HepG2 (cell line): ENCODE measurements around the gene ATAD2B. TPM values are rescaled to one million over a fixed set of nuclear protein-coding genes. Genes with fewer than 3 reads are reported as not detected.

Source experiments
- ARNT2 ChIP-seq: sonication (generic); formaldehyde crosslinking; IDR thresholded peaks from 2 replicates; pipeline ENCODE4 v1.8.0; 2022; ENCODE audit warnings: mild to moderate bottlenecking, low read depth, missing genetic modification reagents, moderate library complexity
- ATF2 ChIP-seq: sonication (generic); formaldehyde crosslinking; IDR thresholded peaks from 2 replicates; pipeline ENCODE4 v1.4.0; 2020; ENCODE audit warnings: missing genetic modification reagents
- ATRX ChIP-seq: sonication (generic); formaldehyde crosslinking; IDR thresholded peaks from 2 replicates; pipeline ENCODE4 v1.4.0; 2020; ENCODE audit warnings: missing genetic modification reagents, borderline replicate concordance
- DNMT3B ChIP-seq: conservative IDR thresholded peaks from 2 replicates; pipeline ENCODE4 v1.6.1; 2016; ENCODE audit warnings: missing biosample characterization, control low read depth
- E2F5 ChIP-seq: sonication (generic); formaldehyde crosslinking; conservative IDR thresholded peaks from 2 replicates; pipeline ENCODE4 v1.4.0; 2020; ENCODE audit warnings: missing genetic modification reagents
- FOXC1 ChIP-seq: sonication (generic); formaldehyde crosslinking; IDR thresholded peaks from 2 replicates; pipeline ENCODE4 v1.8.0; 2022; ENCODE audit warnings: mild to moderate bottlenecking, missing genetic modification reagents, borderline replicate concordance
- HNRNPK ChIP-seq: fragments of 200-400 bp; formaldehyde crosslinking; IDR thresholded peaks from 2 replicates; pipeline ENCODE4 v1.6.1; 2018; ENCODE audit warnings: low read length, low read depth, moderate library complexity, mild to moderate bottlenecking; ENCODE audit not compliant: poor library complexity, severe bottlenecking
- ISX ChIP-seq: sonication (generic); formaldehyde crosslinking; conservative IDR thresholded peaks from 2 replicates; pipeline ENCODE4 v1.5.0; 2020; ENCODE audit warnings: missing genetic modification reagents
- MXD4 ChIP-seq: IDR thresholded peaks from 2 replicates; pipeline ENCODE4 v1.6.1; 2016; ENCODE audit warnings: mild to moderate bottlenecking, missing biosample characterization, missing genetic modification reagents
- PAXIP1 ChIP-seq: sonication (generic); formaldehyde crosslinking; conservative IDR thresholded peaks from 2 replicates; pipeline ENCODE4 v1.4.0; 2020; ENCODE audit warnings: mild to moderate bottlenecking, missing genetic modification reagents, moderate library complexity
- PTBP1 ChIP-seq: fragments of 200-400 bp; formaldehyde crosslinking; IDR thresholded peaks from 2 replicates; pipeline ENCODE4 v1.6.1; 2018; ENCODE audit warnings: low read length, low read depth; ENCODE audit not compliant: poor library complexity, severe bottlenecking
- TEF ChIP-seq: sonication (generic); formaldehyde crosslinking; IDR thresholded peaks from 2 replicates; pipeline ENCODE4 v1.5.0; 2020; ENCODE audit warnings: missing genetic modification reagents
- ZMAT3 ChIP-seq: sonication (generic); formaldehyde crosslinking; conservative IDR thresholded peaks from 2 replicates; pipeline ENCODE4 v1.7.0; 2021; ENCODE audit warnings: missing genetic modification reagents
- ZNF263 ChIP-seq: sonication (generic); formaldehyde crosslinking; IDR thresholded peaks from 2 replicates; pipeline ENCODE4 v1.4.0; 2020; ENCODE audit warnings: missing genetic modification reagents
- ZSCAN30 ChIP-seq: sonication (generic); formaldehyde crosslinking; IDR thresholded peaks from 2 replicates; pipeline ENCODE4 v1.5.0; 2020; ENCODE audit warnings: mild to moderate bottlenecking, missing genetic modification reagents
- polyA plus RNA-seq, 8 experiments: library from polyadenylated mRNA; depleted of rRNA in 3 of 8; stranded (reverse) in 7 of 8; unstranded in 1 of 8; fragments of >200 nt; fragmentation: Illumina TruSeq in 4 of 8; extraction: Trizol in 4 of 8; gene quantifications; 2 replicates each; pipeline versions ENCODE4 v1.2.1 to v1.2.3, GENCODE V29; 2011 to 2016; ENCODE audit warnings: low read depth in 4 of 8, missing spikeins in 1 of 8, mixed read lengths in 1 of 8; ENCODE audit not compliant: insufficient read depth in 1 of 8
- total RNA-seq, 5 experiments: library from RNA; depleted of rRNA; stranded (reverse); fragments of >200 nt; fragmentation: Illumina TruSeq; extraction: Trizol; gene quantifications; 2 replicates each; pipeline ENCODE4 v1.2.3, GENCODE V29; 2016; ENCODE audit warnings: low read depth in 1 of 5
- TF ChIP-seq, protein P1 (sequence below): sonication (generic); formaldehyde crosslinking; IDR thresholded peaks from 2 replicates; pipeline ENCODE4 v1.4.0; 2020; ENCODE audit warnings: mild to moderate bottlenecking, missing genetic modification reagents

ATAD2B gene
- total and polyA plus RNA-seq, 2 of the 13 experiments (the other 11 are each of a cell fraction or from before 2014, with no cell fraction given): 5.3 to 22.2 TPM

DNA sequence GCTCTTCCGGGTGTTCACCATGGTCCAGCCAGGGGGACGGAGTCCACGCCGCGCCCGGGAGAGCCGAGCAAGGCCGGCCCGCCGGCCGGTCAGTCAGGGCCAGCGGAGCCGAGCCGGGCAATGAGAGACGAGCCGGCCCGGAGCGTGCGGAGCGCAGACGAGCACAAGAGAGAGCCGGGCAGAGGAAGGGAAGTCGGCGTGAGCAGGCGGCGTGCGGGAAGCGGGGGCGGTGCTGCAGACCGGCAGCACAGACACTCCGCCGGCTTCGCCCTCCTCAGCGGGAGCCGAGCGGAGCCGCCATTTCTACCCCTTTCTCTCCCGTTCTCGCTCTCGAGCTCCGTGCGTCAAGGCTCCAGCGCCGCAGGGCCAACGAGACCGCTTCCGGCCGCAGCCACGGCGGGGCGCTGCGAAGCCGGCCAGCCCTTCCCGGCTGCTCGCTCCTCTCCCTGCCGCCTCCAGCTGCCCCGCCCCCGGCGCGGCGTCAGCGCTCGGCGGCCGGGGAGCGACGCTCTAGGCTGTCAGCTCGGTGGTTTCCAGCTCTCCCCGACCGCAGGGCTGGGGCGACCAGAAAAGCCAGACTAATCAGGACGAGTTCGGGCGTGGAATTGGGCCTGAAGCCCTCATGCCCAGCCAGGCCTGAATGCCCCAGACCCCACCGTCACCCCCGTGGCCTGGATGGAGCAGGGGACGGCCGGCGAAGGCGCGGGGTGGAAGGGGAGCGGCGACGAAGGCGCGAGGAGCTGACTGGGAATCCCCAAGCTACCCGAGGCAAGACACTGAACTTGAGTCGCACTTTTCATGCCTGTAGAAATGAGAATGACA, at the start of gene ATAD2B (continued):
- TF ChIP-seq ZSCAN30 (CRISPR knock-in tag) (peak; percentile 52; the same call in 1 of the 2 replicates), ARNT2 (CRISPR knock-in tag) (peak; percentile 85; the same call in 1 of the 2 replicates), MXD4 (CRISPR knock-in tag) (peak; percentile 78), ZMAT3 (CRISPR knock-in tag) (peak; percentile 71; the same call in 1 of the 2 replicates), ATF2 (peak; percentile 80), ZNF263 (CRISPR knock-in tag) (peak; percentile 72), ATRX (CRISPR knock-in tag) (no peak), TEF (peak; percentile 16), HNRNPK (peak; percentile 74), PAXIP1 (CRISPR knock-in tag) (peak; percentile 61; the same call in 1 of the 2 replicates), PTBP1 (peak; percentile 96), E2F5 (CRISPR knock-in tag) (no peak; the same call in 1 of the 2 replicates), ISX (CRISPR knock-in tag) (no peak; the same call in 1 of the 2 replicates), DNMT3B (peak; percentile 38; the same call in 1 of the 2 replicates), FOXC1 (peak; percentile 92)
- TF ChIP-seq, protein P1, sequence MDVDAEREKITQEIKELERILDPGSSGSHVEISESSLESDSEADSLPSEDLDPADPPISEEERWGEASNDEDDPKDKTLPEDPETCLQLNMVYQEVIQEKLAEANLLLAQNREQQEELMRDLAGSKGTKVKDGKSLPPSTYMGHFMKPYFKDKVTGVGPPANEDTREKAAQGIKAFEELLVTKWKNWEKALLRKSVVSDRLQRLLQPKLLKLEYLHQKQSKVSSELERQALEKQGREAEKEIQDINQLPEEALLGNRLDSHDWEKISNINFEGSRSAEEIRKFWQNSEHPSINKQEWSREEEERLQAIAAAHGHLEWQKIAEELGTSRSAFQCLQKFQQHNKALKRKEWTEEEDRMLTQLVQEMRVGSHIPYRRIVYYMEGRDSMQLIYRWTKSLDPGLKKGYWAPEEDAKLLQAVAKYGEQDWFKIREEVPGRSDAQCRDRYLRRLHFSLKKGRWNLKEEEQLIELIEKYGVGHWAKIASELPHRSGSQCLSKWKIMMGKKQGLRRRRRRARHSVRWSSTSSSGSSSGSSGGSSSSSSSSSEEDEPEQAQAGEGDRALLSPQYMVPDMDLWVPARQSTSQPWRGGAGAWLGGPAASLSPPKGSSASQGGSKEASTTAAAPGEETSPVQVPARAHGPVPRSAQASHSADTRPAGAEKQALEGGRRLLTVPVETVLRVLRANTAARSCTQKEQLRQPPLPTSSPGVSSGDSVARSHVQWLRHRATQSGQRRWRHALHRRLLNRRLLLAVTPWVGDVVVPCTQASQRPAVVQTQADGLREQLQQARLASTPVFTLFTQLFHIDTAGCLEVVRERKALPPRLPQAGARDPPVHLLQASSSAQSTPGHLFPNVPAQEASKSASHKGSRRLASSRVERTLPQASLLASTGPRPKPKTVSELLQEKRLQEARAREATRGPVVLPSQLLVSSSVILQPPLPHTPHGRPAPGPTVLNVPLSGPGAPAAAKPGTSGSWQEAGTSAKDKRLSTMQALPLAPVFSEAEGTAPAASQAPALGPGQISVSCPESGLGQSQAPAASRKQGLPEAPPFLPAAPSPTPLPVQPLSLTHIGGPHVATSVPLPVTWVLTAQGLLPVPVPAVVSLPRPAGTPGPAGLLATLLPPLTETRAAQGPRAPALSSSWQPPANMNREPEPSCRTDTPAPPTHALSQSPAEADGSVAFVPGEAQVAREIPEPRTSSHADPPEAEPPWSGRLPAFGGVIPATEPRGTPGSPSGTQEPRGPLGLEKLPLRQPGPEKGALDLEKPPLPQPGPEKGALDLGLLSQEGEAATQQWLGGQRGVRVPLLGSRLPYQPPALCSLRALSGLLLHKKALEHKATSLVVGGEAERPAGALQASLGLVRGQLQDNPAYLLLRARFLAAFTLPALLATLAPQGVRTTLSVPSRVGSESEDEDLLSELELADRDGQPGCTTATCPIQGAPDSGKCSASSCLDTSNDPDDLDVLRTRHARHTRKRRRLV (CRISPR knock-in tag): peak; percentile 83; the same call in 1 of the 2 replicates
